Activated CD8-positive, alpha-beta memory T cell treated with anti-CD3 and anti-CD28 coated beads for 36 hours (primary cell): ENCODE data around the gene SPRR3. TPM values are rescaled to one million over a fixed set of nuclear protein-coding genes. Genes with fewer than 3 reads are reported as not detected.

Source experiments
- CTCF ChIA-PET: fragments of 350-600 bp; sonication (Branson Sonifier 250); formaldehyde crosslinking; loops from one replicate; lab custom pipeline; 2021; ENCODE audit warnings: antibody characterized with exemption; lab: Charles Lee
- POLR2A ChIA-PET: fragments of 350-600 bp; sonication (Branson Sonifier 250); formaldehyde crosslinking; loops from one replicate; lab custom pipeline; 2021; ENCODE audit warnings: antibody characterized with exemption; lab: Charles Lee
- total RNA-seq, 2 experiments: library from RNA; stranded (reverse); gene quantifications; one replicate each; pipeline ENCODE4 v1.2.3, GENCODE V29; 2021

Gene SPRR3
- not detected for total RNA-seq

GRCh38 chr1:153001382-153001781, at the start of gene SPRR3:
Gene SPRR3 (plus strand): TSS chr1:153001749. CDS start chr1:153003021, 1,272 bp downstream.
- POLR2A ChIA-PET: no interaction called here

GRCh38 chr1:152953761-152954160, 47.8 kb upstream of the SPRR3 start:
- POLR2A ChIA-PET: no interaction called here
- CTCF ChIA-PET: no interaction called here

More at GRCh38 chr1:153001382-153001781, at the start of gene SPRR3:
- CTCF ChIA-PET: no interaction called here

GRCh38 chr1:152954436-152954835, 47.1 kb upstream of the SPRR3 start:
- POLR2A ChIA-PET: no interaction called here
- CTCF ChIA-PET: no interaction called here

- ChIA-PET CTCF (no interaction called here), POLR2A (no interaction called here)
Observed at GRCh38 chr1:152957561-152957960, 44.0 kb upstream of the SPRR3 start.

- CTCF ChIA-PET: no interaction called here
- POLR2A ChIA-PET: no interaction called here
Observed at GRCh38 chr1:152959273-152959672, 42.3 kb upstream of the SPRR3 start.

- POLR2A ChIA-PET: no interaction called here
- CTCF ChIA-PET: no interaction called here
Observed at GRCh38 chr1:152959801-152960451, 41.6 kb upstream of the SPRR3 start.

- ChIA-PET CTCF (no interaction called here), POLR2A (no interaction called here)
Observed at GRCh38 chr1:152960452-152961044, 41.0 kb upstream of the SPRR3 start.

- CTCF ChIA-PET: no interaction called here
- POLR2A ChIA-PET: no interaction called here
Observed at GRCh38 chr1:152961226-152961891, 40.2 kb upstream of the SPRR3 start.

GRCh38 chr1:152962876-152963415, 38.6 kb upstream of the SPRR3 start:
- CTCF ChIA-PET: no interaction called here
- POLR2A ChIA-PET: no interaction called here

GRCh38 chr1:152964536-152964935, 37.0 kb upstream of the SPRR3 start:
- POLR2A ChIA-PET: no interaction called here

GRCh38 chr1:152965853-152966252, 35.7 kb upstream of the SPRR3 start:
- POLR2A ChIA-PET: no interaction called here
- CTCF ChIA-PET: no interaction called here

More at GRCh38 chr1:152964536-152964935, 37.0 kb upstream of the SPRR3 start:
- CTCF ChIA-PET: no interaction called here

- ChIA-PET CTCF (no interaction called here), POLR2A (no interaction called here)
Observed at GRCh38 chr1:152967201-152967600, 34.3 kb upstream of the SPRR3 start.

- ChIA-PET CTCF (no interaction called here), POLR2A (no interaction called here)
Observed at GRCh38 chr1:152968248-152968647, 33.3 kb upstream of the SPRR3 start.

- CTCF ChIA-PET: no interaction called here
- POLR2A ChIA-PET: no interaction called here
Observed at GRCh38 chr1:152969036-152969435, 32.5 kb upstream of the SPRR3 start.

GRCh38 chr1:152970495-152970894, 31.1 kb upstream of the SPRR3 start, which contains the start of gene SPRR4:
Gene SPRR4 (plus strand): TSS chr1:152970648. CDS start chr1:152971891, 1,243 bp downstream.
- CTCF ChIA-PET: no interaction called here
- POLR2A ChIA-PET: no interaction called here

GRCh38 chr1:152972196-152972886, 29.2 kb upstream of the SPRR3 start:
- ChIA-PET POLR2A (no interaction called here), CTCF (no interaction called here)

- ChIA-PET POLR2A (no interaction called here), CTCF (no interaction called here)
Observed at GRCh38 chr1:152976688-152977087, 24.9 kb upstream of the SPRR3 start.

- ChIA-PET CTCF (no interaction called here), POLR2A (no interaction called here)
Observed at GRCh38 chr1:152977614-152978013, 23.9 kb upstream of the SPRR3 start.

- CTCF ChIA-PET: no interaction called here
- POLR2A ChIA-PET: no interaction called here
Observed at GRCh38 chr1:152980676-152981075, 20.9 kb upstream of the SPRR3 start.
